PC-3 (cell line): ENCODE measurements around the gene OR2C1.

ENCODE experiments used
- CTCF ChIP-seq: fragments of 300-600 bp; sonication (generic); conservative IDR thresholded peaks from 2 replicates; pipeline ENCODE4 v1.5.1; 2017; ENCODE audit warnings: antibody characterized with exemption, low read depth, mild to moderate bottlenecking, low read length
- EZH2 ChIP-seq: fragments of 300-600 bp; sonication (generic); IDR thresholded peaks from one replicate; pipeline ENCODE4 v1.6.1; 2017; ENCODE audit warnings: antibody characterized with exemption, mild to moderate bottlenecking, low read length; ENCODE audit not compliant: unreplicated experiment

GRCh38 chr16:3328104-3328503, 27.6 kb upstream of the OR2C1 start:
- TF ChIP-seq EZH2 = no peak
- TF ChIP-seq CTCF = no peak
